IMR-90 (cell line): ENCODE data around the gene PPP4C. TPM values are rescaled to one million over a fixed set of nuclear protein-coding genes. Genes with fewer than 3 reads are reported as not detected.

Source experiments
- ATAC-seq: fragments of 200-7000 bp; cut with Tn5 transposase; 2 replicates; pipeline ENCODE4 v1.9.1; 2020; ENCODE audit warnings: low read depth, mild to moderate bottlenecking, moderate library complexity
- BruUV-seq: library from RNA; stranded (reverse); fragments of 400-500 nt; replicated peaks from 2 replicates; lab custom pipeline; 2021; lab: Mats Ljungman, UMichigan
- CTCF ChIA-PET: fragments of 300-600 bp; formaldehyde crosslinking; extraction: SDS; loops from one replicate; lab custom pipeline; 2021; ENCODE audit warnings: antibody characterized with exemption; lab: Yijun Ruan, JAX
- POLR2A ChIA-PET: fragments of 300-600 bp; sonication (Branson Sonifier 250); formaldehyde crosslinking; loops from one replicate; lab custom pipeline; 2022; ENCODE audit warnings: antibody characterized with exemption; ENCODE audit not compliant: unreplicated experiment; lab: Charles Lee
- DNase-seq: peaks from one replicate; pipeline ENCODE4 v3.0.0; 2013
- H2AFZ ChIP-seq: replicated peaks from 2 replicates; pipeline ENCODE3; 2013; ENCODE audit warnings: low read length, mild to moderate bottlenecking; ENCODE audit not compliant: poor library complexity
- H2AK5ac ChIP-seq: 2 replicates; pipeline ENCODE4 v1.6.1; 2013; ENCODE audit warnings: low read depth, low read length, inconsistent platforms
- H2AK9ac ChIP-seq: replicated peaks from 2 replicates; pipeline ENCODE3; 2013; ENCODE audit warnings: mild to moderate bottlenecking, low read depth, low read length, moderate library complexity; ENCODE audit not compliant: poor library complexity
- H2BK120ac ChIP-seq: 2 replicates; pipeline ENCODE4 v1.6.1; 2013; ENCODE audit warnings: low read depth, low read length, inconsistent platforms
- H2BK15ac ChIP-seq: 3 replicates; pipeline ENCODE4 v1.6.1; 2013; ENCODE audit warnings: low read depth, low read length, inconsistent platforms
- H2BK20ac ChIP-seq: 2 replicates; pipeline ENCODE4 v1.6.1; 2013; ENCODE audit warnings: low read depth, mild to moderate bottlenecking, inconsistent platforms, low read length, moderate library complexity
- H2BK5ac ChIP-seq: 2 replicates; pipeline ENCODE4 v1.6.1; 2013; ENCODE audit warnings: mild to moderate bottlenecking, low read depth, low read length, inconsistent platforms; ENCODE audit not compliant: poor library complexity, severe bottlenecking
- H3K14ac ChIP-seq: replicated peaks from 2 replicates; pipeline ENCODE4 v1.6.1; 2013; ENCODE audit warnings: low read depth, low read length, inconsistent platforms
- H3K18ac ChIP-seq: 2 replicates; pipeline ENCODE4 v1.6.1; 2013; ENCODE audit warnings: low read depth, low read length, control low read depth
- H3K23ac ChIP-seq: 2 replicates; pipeline ENCODE4 v1.6.1; 2013; ENCODE audit warnings: low read depth, low read length, inconsistent platforms
- H3K27ac ChIP-seq: 2 replicates; pipeline ENCODE4 v1.5.1; 2013; ENCODE audit warnings: mild to moderate bottlenecking, control low read depth, low read length; ENCODE audit not compliant: insufficient read depth
- H3K27me3 ChIP-seq: 2 replicates; pipeline ENCODE4 v1.6.1; 2013; ENCODE audit warnings: low read length; ENCODE audit not compliant: control insufficient read depth, insufficient read depth
- H3K36me3 ChIP-seq: 2 replicates; pipeline ENCODE4 v1.6.1; 2013; ENCODE audit warnings: low read length, mixed read lengths; ENCODE audit not compliant: control insufficient read depth, insufficient read depth
- H3K4ac ChIP-seq: 2 replicates; pipeline ENCODE4 v1.6.1; 2013; ENCODE audit warnings: low read depth, low read length, inconsistent platforms
- H3K4me1 ChIP-seq: 2 replicates; pipeline ENCODE4 v1.6.1; 2013; ENCODE audit warnings: low read length, mixed read lengths; ENCODE audit not compliant: control insufficient read depth, insufficient read depth
- H3K4me2 ChIP-seq: 2 replicates; pipeline ENCODE4 v1.6.1; 2013; ENCODE audit warnings: low read depth, mild to moderate bottlenecking, control low read depth, low read length, moderate library complexity
- H3K4me3 ChIP-seq: 2 replicates; pipeline ENCODE4 v1.5.1; 2013; ENCODE audit warnings: low read depth, mild to moderate bottlenecking, control low read depth, low read length, moderate library complexity; ENCODE audit not compliant: insufficient read depth
- H3K56ac ChIP-seq: 2 replicates; pipeline ENCODE4 v1.6.1; 2013; ENCODE audit warnings: low read length, inconsistent platforms; ENCODE audit not compliant: insufficient read depth; ENCODE audit errors: extremely low read depth
- H3K79me1 ChIP-seq, 2 experiments: 2 replicates each; pipeline ENCODE4 v1.6.1; 2013; ENCODE audit warnings: low read length in 2 of 2, inconsistent platforms in 1 of 2, low read depth in 1 of 2
- H3K9ac ChIP-seq: 2 replicates; pipeline ENCODE4 v1.6.1; 2013; ENCODE audit warnings: low read depth, low read length, control low read depth
- H3K9me1 ChIP-seq: 2 replicates; pipeline ENCODE4 v1.6.1; 2013; ENCODE audit warnings: low read length, inconsistent platforms; ENCODE audit not compliant: insufficient read depth
- H3K9me3 ChIP-seq: 2 replicates; pipeline ENCODE4 v1.6.1; 2013; ENCODE audit warnings: low read length; ENCODE audit not compliant: control insufficient read depth, insufficient read depth
- H4K20me1 ChIP-seq: 2 replicates; pipeline ENCODE4 v1.6.1; 2013; ENCODE audit warnings: low read length, inconsistent platforms; ENCODE audit not compliant: insufficient read depth
- H4K5ac ChIP-seq: 2 replicates; pipeline ENCODE4 v1.6.1; 2013; ENCODE audit warnings: mild to moderate bottlenecking, low read depth, low read length, control low read depth
- H4K8ac ChIP-seq, 2 experiments: 2 replicates each; pipeline ENCODE4 v1.6.1; 2013; ENCODE audit warnings: low read depth in 2 of 2, low read length in 2 of 2, control low read depth in 1 of 2, inconsistent platforms in 1 of 2
- H4K91ac ChIP-seq: 2 replicates; pipeline ENCODE4 v1.6.1; 2013; ENCODE audit warnings: low read depth, low read length, inconsistent platforms; ENCODE audit not compliant: insufficient read depth
- CEBPB ChIP-seq: IDR thresholded peaks from 2 replicates; pipeline ENCODE4 v1.6.1; 2012; ENCODE audit warnings: low read depth, low read length, improper control_type of control experiment
- CHD1 ChIP-seq: IDR thresholded peaks from 2 replicates; pipeline ENCODE4 v1.6.1; 2012; ENCODE audit warnings: low read depth, low read length, improper control_type of control experiment
- FOS ChIP-seq: fragments of 150-350 bp; IDR thresholded peaks from 2 replicates; pipeline ENCODE4 v1.6.1; 2016; ENCODE audit warnings: low read depth, low read length
- MAFK ChIP-seq: IDR thresholded peaks from 2 replicates; pipeline ENCODE4 v1.6.1; 2012; ENCODE audit warnings: low read depth, low read length, improper control_type of control experiment
- RFX5 ChIP-seq: IDR thresholded peaks from 2 replicates; pipeline ENCODE4 v1.8.0; 2012; ENCODE audit warnings: low read depth, mild to moderate bottlenecking, low read length, moderate library complexity
- WGBS, 2 experiments: methylation state at CpG; one replicate each; pipeline versions ENCODE4 v1.1.5 to v1.1.7; 2013; ENCODE audit warnings: missing lambda C conversion rate in 2 of 2; ENCODE audit not compliant: insufficient read length in 1 of 2; ENCODE audit errors: extremely low coverage in 2 of 2; 5-methylcytosine and 5-hydroxymethylcytosine counted together
- dilution Hi-C: fragments of 300-500 bp; cut with HindIII; formaldehyde crosslinking; loops from one replicate; pipeline ENCODE4 v1.14.3; 2018; ENCODE audit warnings: low sequenced_read_pairs; ENCODE audit not compliant: unreplicated experiment
- in situ Hi-C: fragments of 300-500 bp; cut with MboI; formaldehyde crosslinking; loops from 3 replicates; pipeline ENCODE4 v1.14.3; 2019; ENCODE audit warnings: low sequenced_read_pairs, inconsistent platforms, mixed read lengths
- intact Hi-C: fragments of 100-400 bp; cut with micrococcal nuclease; formaldehyde crosslinking; loops from 2 replicates; pipeline ENCODE4 v1.10.0; 2022
- polyA plus RNA-seq, 3 experiments: library from polyadenylated mRNA; depleted of rRNA; stranded (reverse); fragments of >200 nt; gene quantifications; 2 replicates each; pipeline ENCODE4 v1.2.3, GENCODE V29; 2012; ENCODE audit warnings: low replicate concordance in 1 of 3
- total RNA-seq: library from RNA; depleted of rRNA; stranded (reverse); fragments of >200 nt; gene quantifications from 2 replicates; pipeline ENCODE4 v1.2.3, GENCODE V29; 2012

PPP4C gene
- total and polyA plus RNA-seq, 2 of the 4 experiments (the other 2 are of a cell fraction): 200 to 209 TPM

- Histone ChIP-seq H3K18ac (no peak overlapping the region), H4K20me1 (no peaks in the 10 kb centered on the region), H4K91ac (no peak overlapping the region), H2BK15ac (no peak overlapping the region), H3K23ac (no peak overlapping the region), H3K9ac (no peak overlapping the region), H2BK5ac (no peak overlapping the region), H2BK20ac (no peak overlapping the region), H4K8ac (no peak overlapping the region), H3K9me3 (no peaks in the 10 kb centered on the region), H2AFZ (no peak overlapping the region), H4K5ac (no peak overlapping the region), H2AK5ac (no peak overlapping the region), H3K4me2 (no peak overlapping the region), H3K27ac (no peak overlapping the region), H3K4me3 (no peak overlapping the region), H3K36me3 (peaks cover 25% of the 10 kb centered on the region), H3K56ac (no peak overlapping the region), H3K14ac (no peak overlapping the region), H3K79me1 (no peaks in the 10 kb centered on the region), H3K4me1 (no peaks in the 10 kb centered on the region), H3K27me3 (no peaks in the 10 kb centered on the region), H2BK120ac (no peak overlapping the region), H2AK9ac (no peak overlapping the region), H3K4ac (no peak overlapping the region), H3K9me1 (no peaks in the 10 kb centered on the region)
- CTCF ChIA-PET: no interaction called here
- dilution Hi-C loops: no loop called here
- intact Hi-C loops: no loop called here
- DNase-seq (no peak), ATAC-seq (no peak)
- TF ChIP-seq FOS (no peak), MAFK (no peak), RFX5 (no peak), CHD1 (no peak), CEBPB (no peak)
- no TSS peak for BruUV-seq
- no CpG with 5 or more reads among the region's 6 CpGs for WGBS, 2 experiments
- POLR2A ChIA-PET: interaction anchor here (0.5 kb wide), 1 partner anchor 10 kb away, joined by 7 read pairs; no protein-coding TSS in a partner anchor
- in situ Hi-C loops: no loop called here
Measured at GRCh38 chr16:30104492-30104891, 28.7 kb downstream of the PPP4C start.
